SK-N-SH (cell line): ENCODE results near the gene MMP28. TPM values are rescaled to one million over a fixed set of nuclear protein-coding genes. Genes with fewer than 3 reads are reported as not detected.

ENCODE experiments used
- CTCF ChIA-PET: fragments of 300-600, 350-600 bp; formaldehyde crosslinking; extraction: SDS; loops from one replicate; lab custom pipeline; 2021; lab: Yijun Ruan, JAX
- POLR2A ChIA-PET: fragments of 350-600 bp; sonication (Branson Sonifier 250); formaldehyde crosslinking; extraction: SDS; loops from one replicate; lab custom pipeline; 2020; ENCODE audit warnings: antibody characterized with exemption, inconsistent platforms; lab: Yijun Ruan, JAX
- DNase-seq: peaks from one replicate; pipeline ENCODE4 v3.0.0; 2012
- H2AFZ ChIP-seq: fragments of 200-600 bp; sonication (generic); 2 replicates; pipeline ENCODE4 v1.8.1; 2016; ENCODE audit warnings: antibody characterized with exemption, mild to moderate bottlenecking, low read depth
- H3F3A ChIP-seq: fragments of 200-600 bp; sonication (generic); replicated peaks from 2 replicates; pipeline ENCODE3; 2016; ENCODE audit warnings: antibody characterized with exemption, mild to moderate bottlenecking; ENCODE audit not compliant: insufficient read depth
- H3K27ac ChIP-seq, 2 experiments: fragments of 200-500 bp in 1 of 2; fragments of 200-600 bp in 1 of 2; sonication (Bioruptor generic) in 1 of 2; sonication (generic), shearing (Covaris generic) in 1 of 2; 2 replicates each; pipeline versions ENCODE4 v1.5.1 to v1.6.1; 2014 to 2016; ENCODE audit warnings: low read depth in 2 of 2, inconsistent platforms in 1 of 2, low read length in 1 of 2, mild to moderate bottlenecking in 1 of 2, mixed read lengths in 1 of 2
- H3K27me3 ChIP-seq: fragments of 200-600 bp; sonication (generic), shearing (Covaris generic); 2 replicates; pipeline ENCODE4 v1.6.1; 2016; ENCODE audit warnings: mixed run types; ENCODE audit not compliant: insufficient read depth
- H3K36me3 ChIP-seq, 2 experiments: fragments of 200-500 bp in 1 of 2; fragments of 200-600 bp in 1 of 2; sonication (Bioruptor generic) in 1 of 2; sonication (generic) in 1 of 2; replicated peaks in 1 of 2; 2 replicates each; pipeline versions ENCODE3 to v1.5.1; 2014 to 2016; ENCODE audit warnings: low read length in 1 of 2, mild to moderate bottlenecking in 1 of 2; ENCODE audit not compliant: insufficient read depth in 2 of 2, control insufficient read depth in 1 of 2
- H3K4me1 ChIP-seq, 2 experiments: fragments of 200-500 bp in 1 of 2; fragments of 200-600 bp in 1 of 2; sonication (Bioruptor generic) in 1 of 2; sonication (generic), shearing (Covaris generic) in 1 of 2; 2 replicates each; pipeline versions ENCODE4 v1.5.1 to v1.6.1; 2014 to 2016; ENCODE audit warnings: low read depth in 1 of 2, low read length in 1 of 2, mixed run types in 1 of 2; ENCODE audit not compliant: insufficient read depth in 2 of 2, control insufficient read depth in 1 of 2
- H3K4me2 ChIP-seq: fragments of 200-600 bp; sonication (generic), shearing (Covaris generic); 2 replicates; pipeline ENCODE4 v1.6.1; 2017; ENCODE audit warnings: mixed run types
- H3K4me3 ChIP-seq, 2 experiments: fragments of 200-500 bp in 1 of 2; fragments of 200-600 bp in 1 of 2; sonication (Bioruptor generic) in 1 of 2; sonication (generic), shearing (Covaris generic) in 1 of 2; 2 replicates each; pipeline versions ENCODE4 v1.5.1 to v1.8.1; 2014 to 2016; ENCODE audit warnings: low read depth in 2 of 2, inconsistent platforms in 1 of 2, low read length in 1 of 2, mild to moderate bottlenecking in 1 of 2, mixed read lengths in 1 of 2, moderate library complexity in 1 of 2
- H3K79me2 ChIP-seq: fragments of 200-600 bp; sonication (generic); 2 replicates; pipeline ENCODE4 v1.8.1; 2017; ENCODE audit warnings: mild to moderate bottlenecking; ENCODE audit not compliant: insufficient read depth
- H3K9ac ChIP-seq: fragments of 200-600 bp; sonication (generic); 2 replicates; pipeline ENCODE4 v1.6.1; 2017; ENCODE audit warnings: mixed run types
- H3K9me2 ChIP-seq: fragments of 200-600 bp; sonication (generic); 2 replicates; pipeline ENCODE4 v1.6.1; 2017; ENCODE audit warnings: mixed run types
- H3K9me3 ChIP-seq: fragments of 200-600 bp; sonication (generic); 2 replicates; pipeline ENCODE4 v1.6.1; 2017; ENCODE audit warnings: mixed run types, mild to moderate bottlenecking, moderate library complexity
- H4K20me1 ChIP-seq: fragments of 200-600 bp; sonication (generic); 2 replicates; pipeline ENCODE4 v1.6.1; 2017; ENCODE audit warnings: mild to moderate bottlenecking, mixed run types; ENCODE audit not compliant: insufficient read depth
- CHD2 ChIP-seq: fragments of 150-350 bp; IDR thresholded peaks from 2 replicates; pipeline ENCODE4 v1.6.1; 2018; ENCODE audit warnings: low read length; ENCODE audit not compliant: partially characterized antibody
- EP300 ChIP-seq, 2 experiments: IDR thresholded peaks; 2 replicates each; pipeline versions ENCODE4 v1.4.0 to v1.6.1; 2012; ENCODE audit warnings: borderline replicate concordance in 1 of 2, low read depth in 1 of 2, low read length in 1 of 2
- EZH2phosphoT487 ChIP-seq: fragments of 200-600 bp; sonication (generic); IDR thresholded peaks from 2 replicates; pipeline ENCODE4 v1.6.1; 2017; ENCODE audit warnings: low read depth, mixed run types, mild to moderate bottlenecking, antibody characterized with exemption, moderate library complexity, borderline replicate concordance
- FOXM1 ChIP-seq: IDR thresholded peaks from 2 replicates; pipeline ENCODE4 v1.4.0; 2012; ENCODE audit warnings: low read depth, mild to moderate bottlenecking
- GABPA ChIP-seq: IDR thresholded peaks from 2 replicates; pipeline ENCODE4 v1.4.0; 2012; ENCODE audit warnings: low read depth, mild to moderate bottlenecking
- GATA2 ChIP-seq: sonication (generic); formaldehyde crosslinking; IDR thresholded peaks from 2 replicates; pipeline ENCODE4 v1.5.0; 2020; ENCODE audit warnings: mild to moderate bottlenecking, missing genetic modification reagents
- JUND ChIP-seq: IDR thresholded peaks from 2 replicates; pipeline ENCODE4 v1.4.0; 2012
- MXI1 ChIP-seq: IDR thresholded peaks from 2 replicates; pipeline ENCODE4 v1.6.1; 2012; ENCODE audit warnings: mild to moderate bottlenecking, low read depth, low read length, improper control_type of control experiment
- NFIC ChIP-seq: IDR thresholded peaks from 2 replicates; pipeline ENCODE4 v1.4.0; 2012; ENCODE audit warnings: borderline replicate concordance
- PBX3 ChIP-seq: IDR thresholded peaks from 2 replicates; pipeline ENCODE4; 2012
- POLR2AphosphoS5 ChIP-seq: IDR thresholded peaks from 2 replicates; pipeline ENCODE4 v1.6.1; 2012; ENCODE audit warnings: low read depth, low read length
- RAD21 ChIP-seq: IDR thresholded peaks from 2 replicates; pipeline ENCODE4 v1.6.1; 2012; ENCODE audit warnings: mild to moderate bottlenecking, low read length
- RFX5 ChIP-seq: IDR thresholded peaks from 2 replicates; pipeline ENCODE4 v1.6.1; 2012; ENCODE audit warnings: mild to moderate bottlenecking, improper control_type of control experiment, low read length
- TCF12 ChIP-seq: IDR thresholded peaks from 2 replicates; pipeline ENCODE4 v1.4.0; 2012
- USF1 ChIP-seq: IDR thresholded peaks from 2 replicates; pipeline ENCODE4 v1.4.0; 2012; ENCODE audit warnings: low read depth, borderline replicate concordance
- WGBS: methylation state at CpG from one replicate; pipeline ENCODE4 v1.1.6; 2017; ENCODE audit warnings: low lambda C conversion rate; 5-methylcytosine and 5-hydroxymethylcytosine counted together
- polyA plus RNA-seq, 3 experiments: library from polyadenylated mRNA; depleted of rRNA; stranded (reverse); fragments of >200 nt; gene quantifications; 2 replicates each; pipeline ENCODE4 v1.2.3, GENCODE V29; 2012

The MMP28 gene
- polyA plus RNA-seq, 1 of the 3 experiments (the other 2 are of a cell fraction) = 0.33 TPM

DNA sequence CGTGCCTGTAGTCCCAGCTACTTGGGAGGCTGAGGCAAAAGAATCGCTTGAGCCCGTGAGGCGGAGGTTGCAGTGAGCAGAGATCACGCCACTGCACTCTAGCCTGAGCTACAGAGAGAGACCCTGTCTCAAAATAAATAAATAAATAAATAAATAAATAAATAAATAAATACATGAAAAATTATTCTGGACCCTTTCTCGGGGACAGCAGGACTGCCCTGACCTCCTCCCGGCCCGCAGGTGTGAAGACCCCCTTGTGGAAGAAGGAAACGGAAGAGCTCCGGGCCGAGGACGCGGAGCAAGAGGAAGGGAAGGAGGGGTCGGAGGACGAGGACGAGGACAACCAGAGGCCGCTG lies 31.7 kb downstream of the MMP28 start:
- Histone ChIP-seq H3K27me3 (no peaks in the 10 kb centered on the region), H3K9me3 (no peaks in the 10 kb centered on the region), H3K4me2 (peak overlapping the region; percentile 93), H2AFZ (0 out of 2 replicates have a peak overlapping the region, but pooled peaks have one; percentile 51), H3K36me3 (no peaks in the 10 kb centered on the region), H3K79me2 (no peaks in the 10 kb centered on the region), H3K4me1 (peaks cover 0 to 15% of the 10 kb centered on the region in 2 experiments; a peak in 1 of 4 replicates), H3K9me2 (no peaks in the 10 kb centered on the region), H3K27ac (peak overlapping the region in 1 of 2 experiments; percentile 56; a peak in 1 of 4 replicates), H3K4me3 (peak overlapping the region; percentile 56), H4K20me1 (no peaks in the 10 kb centered on the region), H3F3A (no peaks in the 10 kb centered on the region), H3K9ac (no peak overlapping the region)
- ChIA-PET CTCF (interaction anchor here (0.6 to 31.2 kb wide), 53 partner anchors 12 to 1185 kb away, joined by 3 to 809 read pairs (median 6); partner anchors contain the start of genes AP2B1, GAS2L2, MMP28 and PEX12), POLR2A (interaction anchor here (0.8 to 3.2 kb wide), 6 partner anchors 12 to 45 kb away, joined by 3 to 65 read pairs (median 4); partner anchors contain the start of gene TAF15)
- 33% methylated on average over 17 of the region's 17 CpGs for WGBS
- no peak for DNase-seq
- TF ChIP-seq RFX5 (no peak), JUND (no peak), POLR2AphosphoS5 (no peak)

GRCh38 chr17:35761601-35762000 lies 33.8 kb downstream of the MMP28 start:
- Histone ChIP-seq H3K9ac (no peak overlapping the region), H2AFZ (no peak overlapping the region), H3K36me3 (no peaks in the 10 kb centered on the region), H4K20me1 (no peaks in the 10 kb centered on the region), H3K4me2 (no peak overlapping the region), H3K4me3 (no peak overlapping the region), H3K9me2 (no peaks in the 10 kb centered on the region), H3F3A (no peaks in the 10 kb centered on the region), H3K27me3 (no peaks in the 10 kb centered on the region), H3K9me3 (no peaks in the 10 kb centered on the region), H3K4me1 (peaks cover 0 to 15% of the 10 kb centered on the region in 2 experiments; a peak in 1 of 4 replicates), H3K27ac (no peak overlapping the region)
- CTCF ChIA-PET = interaction anchor here (0.7 to 31.2 kb wide), 6 partner anchors 10 to 168 kb away, joined by 3 to 809 read pairs (median 32); partner anchors contain the start of genes GAS2L2 and TAF15
- 73% methylated on average over 5 of the region's 5 CpGs for WGBS
- POLR2A ChIA-PET = interaction anchor here (1.2 kb wide), 1 partner anchor 39 kb away, joined by 3 read pairs; no protein-coding TSS in a partner anchor
- DNase-seq = no peak
- TF ChIP-seq FOXM1 (no peak), MXI1 (no peak), JUND (no peak), NFIC (no peak), PBX3 (no peak), CHD2 (no peak), EZH2phosphoT487 (no peak), RAD21 (no peak), EP300 (IDR thresholded peaks at IDR 0.05; ENCODE audit: borderline replicate concordance in 1 of 2, low read depth in 1 of 2, low read length in 1 of 2) (no peak), TCF12 (no peak), GATA2 (CRISPR knock-in tag) (no peak), GABPA (no peak), RFX5 (no peak), USF1 (no peak)
- TF ChIP-seq, all 33 proteins: peak for 0
- no peaks in the 10 kb centered on the region for H3K79me2 ChIP-seq
